ENCODE data around the gene HAVCR2.
"Not testable (repeated sequence)": the region's sequence is repeated elsewhere in the genome, so short reads cannot be mapped to it uniquely, and the experiment has no call there.

HAVCR2 gene

GRCh38 chr5:157047016-157047415 is 61.8 kb downstream of the HAVCR2 start:
- H3K36me3 ChIP-seq (replicated peaks); H3K4me3 ChIP-seq; H3K4me1 ChIP-seq; H3K9me3 ChIP-seq; DNase-seq (ENCODE audit: low spot score in 2 of 2); in situ Hi-C loops (cut with MboI; ENCODE audit: low sequenced_read_pairs): not testable (repeated sequence)
- peaks cover 14% of the 10 kb centered on the region for H3K27me3 ChIP-seq (ENCODE audit: low read depth)

GRCh38 chr5:157046041-157046440 is 62.8 kb downstream of the HAVCR2 start:
- Histone ChIP-seq H3K9me3 (no peaks in the 10 kb centered on the region), H3K27me3 (ENCODE audit: low read depth) (peaks cover 10% of the 10 kb centered on the region), H3K4me1 (no peaks in the 10 kb centered on the region), H3K36me3 (replicated peaks) (no peaks in the 10 kb centered on the region), H3K4me3 (no peak overlapping the region)
- no peak for DNase-seq (ENCODE audit: low spot score in 2 of 2)
- in situ Hi-C loops (cut with MboI; ENCODE audit: low sequenced_read_pairs) = no loop called here

- no peak for DNase-seq (ENCODE audit: low spot score in 2 of 2)
- Histone ChIP-seq H3K27me3 (ENCODE audit: low read depth) (peaks cover 5% of the 10 kb centered on the region; the same call in 1 of the 2 replicates), H3K4me1 (no peaks in the 10 kb centered on the region), H3K4me3 (no peak overlapping the region), H3K36me3 (replicated peaks) (no peaks in the 10 kb centered on the region), H3K9me3 (no peaks in the 10 kb centered on the region)
- in situ Hi-C loops (cut with MboI; ENCODE audit: low sequenced_read_pairs) = no loop called here
These were observed 63.2 kb downstream of the HAVCR2 start for GRCh38 chr5:157045601-157046000.

- Histone ChIP-seq H3K4me3 (no peak overlapping the region), H3K27me3 (ENCODE audit: low read depth) (no peaks in the 10 kb centered on the region), H3K4me1 (no peaks in the 10 kb centered on the region), H3K36me3 (replicated peaks) (no peaks in the 10 kb centered on the region), H3K9me3 (no peaks in the 10 kb centered on the region)
- DNase-seq (ENCODE audit: low spot score in 2 of 2) = no peak
- in situ Hi-C loops (cut with MboI; ENCODE audit: low sequenced_read_pairs) = no loop called here
These were observed 70.2 kb downstream of the HAVCR2 start for GRCh38 chr5:157038568-157039187.
